ENCODE measurements around the gene MSRB1. TPM values are rescaled to one million over a fixed set of nuclear protein-coding genes. Genes with fewer than 3 reads are reported as not detected.

MSRB1 gene
- total and polyA plus RNA-seq, 2 of the 13 experiments (the other 11 are each of a cell fraction or from before 2014, with no cell fraction given): 32.1 to 75.4 TPM

GRCh38 chr16:1984347-1985225 is 41.6 kb upstream of the MSRB1 start (continued):
- TF ChIP-seq AHDC1 (CRISPR knock-in tag; IDR thresholded peaks at IDR 0.05; ENCODE audit: borderline replicate concordance) (no peak), ZNF33A (CRISPR knock-in tag; IDR thresholded peaks at IDR 0.05; ENCODE audit: borderline replicate concordance) (no peak), ZNF225 (CRISPR knock-in tag; IDR thresholded peaks at IDR 0.05) (no peak), ZNF282 (IDR thresholded peaks at IDR 0.05; ENCODE audit: partially characterized antibody) (no peak), CREB1 (IDR thresholded peaks at IDR 0.05) (no peak), CREB1 (CRISPR knock-in tag; IDR thresholded peaks at IDR 0.05) (no peak), SNAPC2 (CRISPR knock-in tag; IDR thresholded peaks at IDR 0.05) (no peak), ZNF597 (CRISPR knock-in tag; IDR thresholded peaks at IDR 0.05) (no peak), HOMEZ (CRISPR knock-in tag; IDR thresholded peaks at IDR 0.05; ENCODE audit: low read depth) (no peak), PREB (CRISPR knock-in tag; IDR thresholded peaks at IDR 0.05) (no peak), ELK4 (CRISPR knock-in tag; IDR thresholded peaks at IDR 0.05; ENCODE audit: borderline replicate concordance) (no peak), ONECUT2 (CRISPR knock-in tag; IDR thresholded peaks at IDR 0.05) (no peak), ZNF143 (CRISPR knock-in tag; IDR thresholded peaks at IDR 0.05) (no peak), MLLT10 (CRISPR knock-in tag; IDR thresholded peaks at IDR 0.05) (no peak), ZSCAN30 (CRISPR knock-in tag; IDR thresholded peaks at IDR 0.05) (no peak)

Data from HepG2 (cell line).